SK-N-SH treated with all-trans-retinoic acid at 6 μM for 48 hours (cell line): Measurements from ENCODE around the gene BRD3.

ENCODE experiments used
- CREB5 ChIP-seq: fragments of 250-450 bp; sonication (Bioruptor Pico); IDR thresholded peaks from 2 replicates; pipeline ENCODE4 v1.5.1; 2020; ENCODE audit warnings: low read depth, mild to moderate bottlenecking, moderate library complexity
- ESRRG ChIP-seq: fragments of 250-450 bp; sonication (Bioruptor Pico); IDR thresholded peaks from 2 replicates; pipeline ENCODE4 v1.6.1; 2021; ENCODE audit warnings: mild to moderate bottlenecking
- OSR1 ChIP-seq: fragments of 250-450 bp; sonication (Bioruptor Pico); IDR thresholded peaks from 2 replicates; pipeline ENCODE4 v1.8.0; 2022; ENCODE audit warnings: moderate library complexity, mild to moderate bottlenecking, inconsistent platforms
- PATZ1 ChIP-seq: fragments of 250-450 bp; sonication (Bioruptor Pico); IDR thresholded peaks from 2 replicates; pipeline ENCODE4 v1.8.0; 2020; ENCODE audit warnings: mild to moderate bottlenecking, moderate library complexity, borderline replicate concordance
- SNAI2 ChIP-seq: fragments of 250-450 bp; sonication (Bioruptor Pico); IDR thresholded peaks from 2 replicates; pipeline ENCODE4 v1.5.0; 2020; ENCODE audit warnings: mild to moderate bottlenecking, moderate library complexity
- ZC3H10 ChIP-seq: fragments of 250-450 bp; sonication (Bioruptor Pico); IDR thresholded peaks from 2 replicates; pipeline ENCODE4 v1.5.1; 2021; ENCODE audit warnings: mild to moderate bottlenecking, moderate library complexity

- TF ChIP-seq PATZ1 (CRISPR knock-in tag): no peak
- TF ChIP-seq OSR1: no peak
- no peak for TF ChIP-seq SNAI2 (CRISPR knock-in tag)
- TF ChIP-seq CREB5 (CRISPR knock-in tag): no peak
- no peak for TF ChIP-seq ESRRG (CRISPR knock-in tag)
- no peak for TF ChIP-seq ZC3H10 (CRISPR knock-in tag)
These were observed 1.1 kb upstream of the BRD3 start for GRCh38 chr9:134068744-134069479.
